Thoracic aorta (tissue), 2 donors: ENCODE results near the gene USP46. TPM values are rescaled to one million over a fixed set of nuclear protein-coding genes. Genes with fewer than 3 reads are reported as not detected.

ENCODE experiments used
- ATAC-seq: fragments of 150-250 bp; one replicate; pipeline ENCODE4 v1.8.0; 2017; ENCODE audit warnings: low read depth; ENCODE audit not compliant: insufficient number of reproducible peaks, low FRiP score
- DNase-seq: peaks from one replicate; pipeline ENCODE4 v3.0.0-alpha.2; 2020; ENCODE audit warnings: low spot score
- H3K27ac ChIP-seq, 2 donors: fragments of 200-600 bp; sonication (generic); 1 replicate in 1 of 2; 2 replicates in 1 of 2; pipeline ENCODE4 v1.5.1; 2016; ENCODE audit warnings: mild to moderate bottlenecking in 2 of 2, moderate library complexity in 2 of 2
- H3K27me3 ChIP-seq: fragments of 200-600 bp; sonication (generic); replicated peaks from 2 replicates; pipeline ENCODE4 v1.6.0; 2016; ENCODE audit warnings: mild to moderate bottlenecking; ENCODE audit not compliant: insufficient read depth
- H3K36me3 ChIP-seq: fragments of 200-600 bp; sonication (generic); one replicate; pipeline ENCODE4 v1.5.1; 2016
- H3K4me1 ChIP-seq, 2 donors: fragments of 200-600 bp; sonication (generic); 1 replicate in 1 of 2; 2 replicates in 1 of 2; pipeline versions ENCODE4 v1.5.1 to v1.6.0; 2016; ENCODE audit warnings: low read depth in 2 of 2, mild to moderate bottlenecking in 1 of 2; ENCODE audit not compliant: control insufficient read depth in 1 of 2
- H3K4me3 ChIP-seq: fragments of 200-600 bp; sonication (generic); 2 replicates; pipeline ENCODE4 v1.5.1; 2016; ENCODE audit warnings: mild to moderate bottlenecking
- H3K9me3 ChIP-seq: fragments of 200-600 bp; sonication (generic); 2 replicates; pipeline ENCODE4 v1.5.1; 2016
- total RNA-seq, 2 donors: library from RNA; depleted of rRNA; stranded (reverse); fragments of >200 nt; gene quantifications; one replicate each; pipeline versions ENCODE4 v1.1.0 to v1.2.3, GENCODE V29; 2016
- TF ChIP-seq, protein P1 (sequence below): fragments of 200-600 bp; sonication (generic); IDR thresholded peaks from one replicate; pipeline ENCODE4 v1.5.1; 2019; ENCODE audit warnings: antibody characterized with exemption

USP46 gene
- total RNA-seq, 2 donors from 2014 or later = 12.2 to 15.5 TPM

- DNase-seq (no peak), ATAC-seq (no peak)
- TF ChIP-seq, protein P1, sequence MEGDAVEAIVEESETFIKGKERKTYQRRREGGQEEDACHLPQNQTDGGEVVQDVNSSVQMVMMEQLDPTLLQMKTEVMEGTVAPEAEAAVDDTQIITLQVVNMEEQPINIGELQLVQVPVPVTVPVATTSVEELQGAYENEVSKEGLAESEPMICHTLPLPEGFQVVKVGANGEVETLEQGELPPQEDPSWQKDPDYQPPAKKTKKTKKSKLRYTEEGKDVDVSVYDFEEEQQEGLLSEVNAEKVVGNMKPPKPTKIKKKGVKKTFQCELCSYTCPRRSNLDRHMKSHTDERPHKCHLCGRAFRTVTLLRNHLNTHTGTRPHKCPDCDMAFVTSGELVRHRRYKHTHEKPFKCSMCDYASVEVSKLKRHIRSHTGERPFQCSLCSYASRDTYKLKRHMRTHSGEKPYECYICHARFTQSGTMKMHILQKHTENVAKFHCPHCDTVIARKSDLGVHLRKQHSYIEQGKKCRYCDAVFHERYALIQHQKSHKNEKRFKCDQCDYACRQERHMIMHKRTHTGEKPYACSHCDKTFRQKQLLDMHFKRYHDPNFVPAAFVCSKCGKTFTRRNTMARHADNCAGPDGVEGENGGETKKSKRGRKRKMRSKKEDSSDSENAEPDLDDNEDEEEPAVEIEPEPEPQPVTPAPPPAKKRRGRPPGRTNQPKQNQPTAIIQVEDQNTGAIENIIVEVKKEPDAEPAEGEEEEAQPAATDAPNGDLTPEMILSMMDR = no peak
- no peaks in the 10 kb centered on the region for H3K27me3 ChIP-seq
- no peaks in the 10 kb centered on the region for H3K9me3 ChIP-seq
- peaks cover 4% of the 10 kb centered on the region for H3K36me3 ChIP-seq
- H3K4me3 ChIP-seq = peak overlapping the region; percentile 99
- H3K4me1 ChIP-seq = peaks cover 26 to 55% of the 10 kb centered on the region in 2 donors
- peak overlapping the region; percentile 89 to 100 for H3K27ac ChIP-seq
Measured at GRCh38 chr4:52658641-52659000, 480 bp downstream of the USP46 start.

DNA sequence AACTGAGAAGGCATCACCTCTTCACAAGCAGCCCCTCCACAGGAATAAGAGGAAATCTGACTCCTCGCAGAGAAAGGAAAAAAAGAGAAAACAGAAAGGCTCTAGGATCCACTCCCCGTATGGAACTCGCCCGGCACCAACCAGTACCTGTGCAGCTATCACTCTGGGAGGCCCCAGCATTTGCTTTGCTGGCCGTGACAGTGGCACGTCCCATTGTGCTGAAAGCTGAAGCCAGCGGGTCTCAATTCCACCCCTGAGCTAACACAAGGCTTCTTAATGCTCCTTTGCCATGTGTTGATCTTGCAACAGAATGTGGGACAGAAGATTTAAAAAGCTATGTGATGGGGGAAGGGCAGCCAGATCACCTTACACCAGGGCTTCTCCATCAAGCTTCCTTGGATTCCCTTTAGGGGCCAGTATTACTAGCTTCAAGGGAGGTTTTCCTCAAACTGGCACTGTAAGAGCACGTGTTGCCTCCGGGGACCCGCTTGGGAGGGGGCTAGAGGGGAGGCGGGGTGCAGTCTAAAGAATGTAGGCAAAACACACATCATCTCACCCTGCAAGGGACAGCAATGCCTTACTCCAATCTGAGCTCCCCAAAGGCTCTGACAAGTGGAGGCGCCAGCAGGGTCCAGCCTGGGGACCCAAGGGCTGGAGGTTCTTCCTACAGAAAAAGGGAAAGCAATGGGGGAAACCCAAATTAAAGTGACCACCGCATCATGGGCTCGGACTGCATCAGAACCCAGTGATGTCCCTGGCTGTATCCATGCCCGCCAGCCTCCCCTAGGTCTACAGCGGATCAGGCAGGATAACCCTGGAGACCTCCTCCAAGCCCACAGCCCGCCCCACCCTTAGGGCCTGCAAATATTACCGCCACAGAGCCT, 1.2 kb downstream of the USP46 start:
- peaks cover 4% of the 10 kb centered on the region for H3K36me3 ChIP-seq
- H3K27me3 ChIP-seq = no peaks in the 10 kb centered on the region
- H3K4me1 ChIP-seq = peaks cover 26 to 57% of the 10 kb centered on the region in 2 donors
- H3K9me3 ChIP-seq = no peaks in the 10 kb centered on the region
- no peak for DNase-seq
- ATAC-seq = no peak
- H3K27ac ChIP-seq = peak overlapping the region; percentile 89 to 100
- peak overlapping the region; percentile 99 for H3K4me3 ChIP-seq
- TF ChIP-seq, protein P1 = no peak

GRCh38 chr4:52657292-52657617, 1.8 kb downstream of the USP46 start:
- Histone ChIP-seq H3K36me3 (peaks cover 4% of the 10 kb centered on the region), H3K4me1 (peaks cover 27 to 59% of the 10 kb centered on the region in 2 donors), H3K27me3 (no peaks in the 10 kb centered on the region), H3K4me3 (peak overlapping the region; percentile 99), H3K27ac (peak overlapping the region; percentile 89 to 100), H3K9me3 (no peaks in the 10 kb centered on the region)
- TF ChIP-seq, protein P1 = no peak
- DNase-seq (no peak), ATAC-seq (no peak)

- Histone ChIP-seq H3K4me1 (peaks cover 25 to 70% of the 10 kb centered on the region in 2 donors), H3K36me3 (no peaks in the 10 kb centered on the region), H3K27me3 (no peaks in the 10 kb centered on the region), H3K27ac (peak overlapping the region in 1 of 2 donors; percentile 39), H3K9me3 (no peaks in the 10 kb centered on the region), H3K4me3 (no peak overlapping the region)
- no peak for DNase-seq
- ATAC-seq = no peak
- TF ChIP-seq, protein P1 = no peak
Measured at GRCh38 chr4:52655506-52655905, 3.6 kb downstream of the USP46 start.

GRCh38 chr4:52651996-52652672, 7.0 kb downstream of the USP46 start:
- Histone ChIP-seq H3K9me3 (no peaks in the 10 kb centered on the region), H3K27ac (peak overlapping the region; percentile 13 to 40), H3K36me3 (no peaks in the 10 kb centered on the region), H3K4me1 (peaks cover 18 to 60% of the 10 kb centered on the region in 2 donors), H3K4me3 (no peak overlapping the region), H3K27me3 (no peaks in the 10 kb centered on the region)
- DNase-seq (no peak), ATAC-seq (no peak)
- TF ChIP-seq, protein P1 = no peak
